ENCODE measurements around the gene SLAIN2. TPM values are rescaled to one million over a fixed set of nuclear protein-coding genes. Genes with fewer than 3 reads are reported as not detected.

The SLAIN2 gene
- total RNA-seq, 2 experiments from 2014 or later: 58.8 to 96.5 TPM

GRCh38 chr4:48475770-48476169 lies 134.4 kb downstream of the SLAIN2 start:
- H3K4me3 Mint-ChIP-seq: no peak overlapping the region
- no peaks in the 10 kb centered on the region for H3K36me3 Mint-ChIP-seq (ENCODE audit: low read depth)
- H3K9me3 Mint-ChIP-seq: no peaks in the 10 kb centered on the region
- H3K27ac Mint-ChIP-seq: no peak overlapping the region
- CTCF ChIA-PET: interaction anchor here (0.6 to 1.8 kb wide), 3 partner anchors 9 to 469 kb away, joined by 3 to 5 read pairs (median 5); no protein-coding TSS in a partner anchor
- POLR2A ChIA-PET: no interaction called here
- DNase-seq: no peak
- H3K27me3 Mint-ChIP-seq: peaks cover 8% of the 10 kb centered on the region
- H3K4me1 Mint-ChIP-seq: no peaks in the 10 kb centered on the region

Other genes starting within 250 kb of the SLAIN2 start
- gene TXK, start 207.3 kb upstream of the SLAIN2 start, total RNA-seq: 10 to 100 TPM; 42.0 to 50.1 TPM
- 1 to 10 TPM; 1.0 to 1.1 TPM for gene TEC, start 71.7 kb upstream of the SLAIN2 start, total RNA-seq
- not detected for gene SLC10A4, start 141.8 kb downstream of the SLAIN2 start, total RNA-seq
- gene ZAR1, start 148.7 kb downstream of the SLAIN2 start, total RNA-seq: not detected

Data from activated CD4-positive, alpha-beta T cell treated with anti-CD3 and anti-CD28 coated beads, Interleukin-2, amount 10 ng/mL, durations not matched to agents 7 days and 5 days (primary cell).